HEK293 (cell line): ENCODE results near the gene KCNJ11.

Experiments used
- CTCF ChIA-PET: fragments of 350-600 bp; formaldehyde crosslinking; extraction: SDS; loops from one replicate; lab custom pipeline; 2021; ENCODE audit warnings: antibody characterized with exemption; lab: Yijun Ruan, JAX
- POLR2A ChIA-PET: fragments of 300-600 bp; formaldehyde crosslinking; extraction: SDS; loops from one replicate; lab custom pipeline; 2020; ENCODE audit warnings: antibody characterized with exemption, inconsistent platforms; lab: Yijun Ruan, JAX
- H3K27ac ChIP-seq: fragments of 200-500 bp; sonication (Bioruptor generic); 2 replicates; pipeline ENCODE4 v1.5.1; 2014; ENCODE audit warnings: low read depth, low read length, control low read depth, inconsistent platforms; ENCODE audit errors: extremely low read depth
- H3K36me3 ChIP-seq, 2 experiments: fragments of 200-500 bp in 1 of 2; sonication (Bioruptor generic) in 1 of 2; 1 replicate in 1 of 2; 2 replicates in 1 of 2; pipeline ENCODE4 v1.5.1; 2014 to 2017; ENCODE audit warnings: inconsistent platforms in 2 of 2, low read length in 2 of 2; ENCODE audit not compliant: control insufficient read depth in 2 of 2, insufficient read depth in 1 of 2
- H3K4me1 ChIP-seq: fragments of 200-500 bp; sonication (Bioruptor generic); 2 replicates; pipeline ENCODE4 v1.5.1; 2014; ENCODE audit warnings: mild to moderate bottlenecking, low read length, inconsistent platforms; ENCODE audit not compliant: control insufficient read depth, insufficient read depth
- H3K4me3 ChIP-seq: 2 replicates; pipeline ENCODE4 v1.5.1; 2011; ENCODE audit warnings: low read depth, mild to moderate bottlenecking, control low read depth, low read length, moderate library complexity
- H3K9me3 ChIP-seq: fragments of 200-500 bp; sonication (Bioruptor generic); 2 replicates; pipeline ENCODE4 v1.5.1; 2014; ENCODE audit warnings: low read depth, low read length, inconsistent platforms; ENCODE audit not compliant: control insufficient read depth, insufficient read depth
- HOXA7 ChIP-seq: sonication (generic); formaldehyde crosslinking; IDR thresholded peaks from 2 replicates; pipeline ENCODE4 v1.8.1; 2022; ENCODE audit warnings: missing genetic modification reagents, borderline replicate concordance
- KLF9 ChIP-seq: fragments of 450-650 bp; formaldehyde crosslinking; IDR thresholded peaks from 2 replicates; pipeline ENCODE4 v1.5.1; 2016; ENCODE audit warnings: missing biosample characterization, missing genetic modification characterization, low read depth
- SCRT2 ChIP-seq: fragments of 450-650 bp; formaldehyde crosslinking; IDR thresholded peaks from 2 replicates; pipeline ENCODE4 v1.5.1; 2016; ENCODE audit warnings: missing biosample characterization, missing genetic modification characterization
- SP3 ChIP-seq: fragments of 450-650 bp; formaldehyde crosslinking; IDR thresholded peaks from 2 replicates; pipeline ENCODE4 v1.5.1; 2016; ENCODE audit warnings: missing biosample characterization, missing genetic modification characterization
- ZBTB1 ChIP-seq: fragments of 450-650 bp; formaldehyde crosslinking; IDR thresholded peaks from 2 replicates; pipeline ENCODE4 v1.5.1; 2016; ENCODE audit warnings: missing biosample characterization, missing genetic modification characterization
- ZBTB17 ChIP-seq: fragments of 450-650 bp; formaldehyde crosslinking; IDR thresholded peaks from 2 replicates; pipeline ENCODE4 v1.5.1; 2016; ENCODE audit warnings: missing biosample characterization, missing genetic modification characterization
- ZFP69B ChIP-seq: fragments of 450-650 bp; formaldehyde crosslinking; IDR thresholded peaks from 2 replicates; pipeline ENCODE4 v1.5.1; 2016; ENCODE audit warnings: missing biosample characterization, missing genetic modification characterization
- ZNF112 ChIP-seq: fragments of 450-650 bp; formaldehyde crosslinking; IDR thresholded peaks from 2 replicates; pipeline ENCODE4 v1.5.0; 2017; ENCODE audit warnings: missing biosample characterization, missing genetic modification characterization
- ZNF114 ChIP-seq: fragments of 450-650 bp; formaldehyde crosslinking; IDR thresholded peaks from 2 replicates; pipeline ENCODE4 v1.5.0; 2017; ENCODE audit warnings: missing biosample characterization, missing genetic modification characterization
- ZNF394 ChIP-seq: fragments of 450-650 bp; formaldehyde crosslinking; IDR thresholded peaks from 2 replicates; pipeline ENCODE4 v1.5.1; 2016; ENCODE audit warnings: missing biosample characterization, missing genetic modification characterization, mild to moderate bottlenecking, moderate library complexity, borderline replicate concordance
- ZNF654 ChIP-seq: fragments of 450-650 bp; formaldehyde crosslinking; IDR thresholded peaks from 2 replicates; pipeline ENCODE4 v1.5.1; 2016; ENCODE audit warnings: low read depth, missing biosample characterization, missing genetic modification characterization
- ZNF664 ChIP-seq: fragments of 450-650 bp; formaldehyde crosslinking; IDR thresholded peaks from 2 replicates; pipeline ENCODE4 v1.5.1; 2016; ENCODE audit warnings: missing biosample characterization, missing genetic modification characterization
- ZNF707 ChIP-seq: fragments of 450-650 bp; formaldehyde crosslinking; IDR thresholded peaks from 2 replicates; pipeline ENCODE4 v1.5.1; 2016; ENCODE audit warnings: missing biosample characterization, missing genetic modification characterization
- ZNF768 ChIP-seq: fragments of 450-650 bp; formaldehyde crosslinking; IDR thresholded peaks from 2 replicates; pipeline ENCODE4 v1.5.1; 2018; ENCODE audit warnings: missing biosample characterization, mild to moderate bottlenecking, missing genetic modification characterization
- ZNF837 ChIP-seq: fragments of 450-650 bp; formaldehyde crosslinking; IDR thresholded peaks from 2 replicates; pipeline ENCODE4 v1.5.1; 2016; ENCODE audit warnings: missing biosample characterization, missing genetic modification characterization
- TF ChIP-seq, protein P1 (sequence below): fragments of 450-650 bp; formaldehyde crosslinking; IDR thresholded peaks from 2 replicates; pipeline ENCODE4 v1.5.1; 2016; ENCODE audit warnings: missing biosample characterization, missing genetic modification characterization
- TF ChIP-seq, protein P2 (sequence below): fragments of 450-650 bp; formaldehyde crosslinking; IDR thresholded peaks from 2 replicates; pipeline ENCODE4 v1.5.1; 2016; ENCODE audit warnings: missing biosample characterization, missing genetic modification characterization
- TF ChIP-seq, protein P3 (sequence below): IDR thresholded peaks from 2 replicates; pipeline ENCODE4 v1.6.1; 2011; ENCODE audit warnings: mild to moderate bottlenecking, low read depth, low read length, borderline replicate concordance
- TF ChIP-seq, protein P4 (sequence below): fragments of 450-650 bp; formaldehyde crosslinking; IDR thresholded peaks from 2 replicates; pipeline ENCODE4 v1.5.1; 2017; ENCODE audit warnings: missing biosample characterization, missing genetic modification characterization
- TF ChIP-seq, protein P5 (sequence below): fragments of 450-650 bp; formaldehyde crosslinking; IDR thresholded peaks from 2 replicates; pipeline ENCODE4 v1.5.1; 2017; ENCODE audit warnings: missing biosample characterization, missing genetic modification characterization

Gene KCNJ11

DNA sequence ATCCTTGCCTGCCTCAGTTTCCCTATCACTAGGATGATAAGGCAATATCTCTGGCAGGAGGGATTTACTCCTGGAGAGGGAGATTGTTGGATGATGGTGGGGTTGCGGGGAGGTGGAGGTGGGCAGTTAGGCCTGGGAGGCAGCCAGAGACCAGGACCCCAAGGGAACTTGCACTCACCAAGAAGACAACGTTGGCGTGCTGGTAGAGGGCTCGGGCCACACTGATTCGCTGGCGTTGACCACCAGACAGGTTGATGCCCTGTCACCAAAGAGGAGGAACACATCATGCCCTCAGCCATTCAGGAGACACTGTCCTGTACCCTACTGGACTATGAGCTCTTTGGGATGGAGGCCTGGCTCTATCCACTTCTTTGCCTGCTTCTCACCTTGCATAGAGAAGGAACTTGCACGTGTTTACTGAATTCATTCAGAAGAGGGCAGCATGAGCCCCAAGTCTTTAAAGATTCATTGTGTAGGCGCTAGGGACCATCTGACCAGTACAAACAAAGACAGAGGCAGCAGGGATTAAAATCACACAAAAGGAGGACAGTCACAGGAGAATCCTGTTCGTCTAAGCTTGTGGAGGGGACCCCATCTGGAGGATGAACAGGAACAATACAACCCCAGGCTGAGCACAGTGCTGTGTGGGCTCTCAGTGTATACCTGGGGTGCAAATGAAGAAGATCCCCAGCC, 24.2 kb upstream of the KCNJ11 start:
- no peaks in the 10 kb centered on the region for H3K4me1 ChIP-seq
- TF ChIP-seq, protein P1, sequence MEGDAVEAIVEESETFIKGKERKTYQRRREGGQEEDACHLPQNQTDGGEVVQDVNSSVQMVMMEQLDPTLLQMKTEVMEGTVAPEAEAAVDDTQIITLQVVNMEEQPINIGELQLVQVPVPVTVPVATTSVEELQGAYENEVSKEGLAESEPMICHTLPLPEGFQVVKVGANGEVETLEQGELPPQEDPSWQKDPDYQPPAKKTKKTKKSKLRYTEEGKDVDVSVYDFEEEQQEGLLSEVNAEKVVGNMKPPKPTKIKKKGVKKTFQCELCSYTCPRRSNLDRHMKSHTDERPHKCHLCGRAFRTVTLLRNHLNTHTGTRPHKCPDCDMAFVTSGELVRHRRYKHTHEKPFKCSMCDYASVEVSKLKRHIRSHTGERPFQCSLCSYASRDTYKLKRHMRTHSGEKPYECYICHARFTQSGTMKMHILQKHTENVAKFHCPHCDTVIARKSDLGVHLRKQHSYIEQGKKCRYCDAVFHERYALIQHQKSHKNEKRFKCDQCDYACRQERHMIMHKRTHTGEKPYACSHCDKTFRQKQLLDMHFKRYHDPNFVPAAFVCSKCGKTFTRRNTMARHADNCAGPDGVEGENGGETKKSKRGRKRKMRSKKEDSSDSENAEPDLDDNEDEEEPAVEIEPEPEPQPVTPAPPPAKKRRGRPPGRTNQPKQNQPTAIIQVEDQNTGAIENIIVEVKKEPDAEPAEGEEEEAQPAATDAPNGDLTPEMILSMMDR = no peak
- no peak for TF ChIP-seq ZBTB17 (tag by site-specific recombination)
- no peak for TF ChIP-seq ZNF837 (tag by site-specific recombination)
- TF ChIP-seq, protein P2, sequence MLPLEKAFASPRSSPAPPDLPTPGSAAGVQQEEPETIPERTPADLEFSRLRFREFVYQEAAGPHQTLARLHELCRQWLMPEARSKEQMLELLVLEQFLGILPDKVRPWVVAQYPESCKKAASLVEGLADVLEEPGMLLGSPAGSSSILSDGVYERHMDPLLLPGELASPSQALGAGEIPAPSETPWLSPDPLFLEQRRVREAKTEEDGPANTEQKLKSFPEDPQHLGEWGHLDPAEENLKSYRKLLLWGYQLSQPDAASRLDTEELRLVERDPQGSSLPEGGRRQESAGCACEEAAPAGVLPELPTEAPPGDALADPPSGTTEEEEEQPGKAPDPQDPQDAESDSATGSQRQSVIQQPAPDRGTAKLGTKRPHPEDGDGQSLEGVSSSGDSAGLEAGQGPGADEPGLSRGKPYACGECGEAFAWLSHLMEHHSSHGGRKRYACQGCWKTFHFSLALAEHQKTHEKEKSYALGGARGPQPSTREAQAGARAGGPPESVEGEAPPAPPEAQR (tag by site-specific recombination) = no peak
- TF ChIP-seq, protein P3, sequence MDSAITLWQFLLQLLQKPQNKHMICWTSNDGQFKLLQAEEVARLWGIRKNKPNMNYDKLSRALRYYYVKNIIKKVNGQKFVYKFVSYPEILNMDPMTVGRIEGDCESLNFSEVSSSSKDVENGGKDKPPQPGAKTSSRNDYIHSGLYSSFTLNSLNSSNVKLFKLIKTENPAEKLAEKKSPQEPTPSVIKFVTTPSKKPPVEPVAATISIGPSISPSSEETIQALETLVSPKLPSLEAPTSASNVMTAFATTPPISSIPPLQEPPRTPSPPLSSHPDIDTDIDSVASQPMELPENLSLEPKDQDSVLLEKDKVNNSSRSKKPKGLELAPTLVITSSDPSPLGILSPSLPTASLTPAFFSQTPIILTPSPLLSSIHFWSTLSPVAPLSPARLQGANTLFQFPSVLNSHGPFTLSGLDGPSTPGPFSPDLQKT = no peak
- no peak for TF ChIP-seq ZNF664 (tag by site-specific recombination)
- TF ChIP-seq ZNF114 (tag by site-specific recombination) = no peak
- TF ChIP-seq ZNF112 (tag by site-specific recombination) = no peak
- no peak for TF ChIP-seq ZBTB1 (tag by site-specific recombination)
- TF ChIP-seq, protein P4, sequence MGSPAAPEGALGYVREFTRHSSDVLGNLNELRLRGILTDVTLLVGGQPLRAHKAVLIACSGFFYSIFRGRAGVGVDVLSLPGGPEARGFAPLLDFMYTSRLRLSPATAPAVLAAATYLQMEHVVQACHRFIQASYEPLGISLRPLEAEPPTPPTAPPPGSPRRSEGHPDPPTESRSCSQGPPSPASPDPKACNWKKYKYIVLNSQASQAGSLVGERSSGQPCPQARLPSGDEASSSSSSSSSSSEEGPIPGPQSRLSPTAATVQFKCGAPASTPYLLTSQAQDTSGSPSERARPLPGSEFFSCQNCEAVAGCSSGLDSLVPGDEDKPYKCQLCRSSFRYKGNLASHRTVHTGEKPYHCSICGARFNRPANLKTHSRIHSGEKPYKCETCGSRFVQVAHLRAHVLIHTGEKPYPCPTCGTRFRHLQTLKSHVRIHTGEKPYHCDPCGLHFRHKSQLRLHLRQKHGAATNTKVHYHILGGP (tag by site-specific recombination) = no peak
- TF ChIP-seq SP3 (tag by site-specific recombination) = no peak
- TF ChIP-seq ZNF707 = no peak
- no peak for TF ChIP-seq ZFP69B
- TF ChIP-seq, all 188 proteins: peak for 0
- H3K9me3 ChIP-seq = no peaks in the 10 kb centered on the region
- H3K4me3 ChIP-seq = no peak overlapping the region
- ChIA-PET CTCF (interaction anchor here (0.6 to 1.0 kb wide), 4 partner anchors 35 to 116 kb away, joined by 3 to 5 read pairs (median 4); no protein-coding TSS in a partner anchor), POLR2A (no interaction called here)
- no peaks in the 10 kb centered on the region for H3K36me3 ChIP-seq
- no peak overlapping the region for H3K27ac ChIP-seq

DNA sequence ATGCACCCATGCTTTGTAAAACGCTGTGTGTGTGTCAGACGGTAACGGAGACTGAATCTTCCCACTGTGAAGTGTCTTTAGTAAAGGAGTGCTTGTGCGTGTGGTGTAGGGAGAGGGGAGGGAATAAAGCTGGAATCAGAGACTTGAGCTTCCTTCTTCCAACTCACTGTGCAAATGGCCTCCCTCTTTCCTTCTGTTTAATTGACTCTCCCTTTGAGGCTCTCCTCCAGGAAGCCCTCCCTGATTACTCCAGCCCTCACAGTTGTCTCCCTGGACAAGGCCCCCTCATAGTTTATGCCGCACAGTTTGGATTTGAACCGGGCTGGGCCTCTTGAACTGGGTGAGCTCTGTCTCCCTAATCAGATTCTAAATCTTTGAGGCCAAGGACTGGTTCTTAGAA, 23.0 kb upstream of the KCNJ11 start:
- Histone ChIP-seq H3K27ac (no peak overlapping the region), H3K9me3 (no peaks in the 10 kb centered on the region), H3K4me3 (no peak overlapping the region), H3K4me1 (no peaks in the 10 kb centered on the region), H3K36me3 (no peaks in the 10 kb centered on the region)
- no peak for TF ChIP-seq ZNF394 (tag by site-specific recombination)
- no peak for TF ChIP-seq ZNF654 (tag by site-specific recombination)
- TF ChIP-seq, protein P5, sequence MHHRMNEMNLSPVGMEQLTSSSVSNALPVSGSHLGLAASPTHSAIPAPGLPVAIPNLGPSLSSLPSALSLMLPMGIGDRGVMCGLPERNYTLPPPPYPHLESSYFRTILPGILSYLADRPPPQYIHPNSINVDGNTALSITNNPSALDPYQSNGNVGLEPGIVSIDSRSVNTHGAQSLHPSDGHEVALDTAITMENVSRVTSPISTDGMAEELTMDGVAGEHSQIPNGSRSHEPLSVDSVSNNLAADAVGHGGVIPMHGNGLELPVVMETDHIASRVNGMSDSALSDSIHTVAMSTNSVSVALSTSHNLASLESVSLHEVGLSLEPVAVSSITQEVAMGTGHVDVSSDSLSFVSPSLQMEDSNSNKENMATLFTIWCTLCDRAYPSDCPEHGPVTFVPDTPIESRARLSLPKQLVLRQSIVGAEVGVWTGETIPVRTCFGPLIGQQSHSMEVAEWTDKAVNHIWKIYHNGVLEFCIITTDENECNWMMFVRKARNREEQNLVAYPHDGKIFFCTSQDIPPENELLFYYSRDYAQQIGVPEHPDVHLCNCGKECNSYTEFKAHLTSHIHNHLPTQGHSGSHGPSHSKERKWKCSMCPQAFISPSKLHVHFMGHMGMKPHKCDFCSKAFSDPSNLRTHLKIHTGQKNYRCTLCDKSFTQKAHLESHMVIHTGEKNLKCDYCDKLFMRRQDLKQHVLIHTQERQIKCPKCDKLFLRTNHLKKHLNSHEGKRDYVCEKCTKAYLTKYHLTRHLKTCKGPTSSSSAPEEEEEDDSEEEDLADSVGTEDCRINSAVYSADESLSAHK (tag by site-specific recombination) = no peak
- no peak for TF ChIP-seq KLF9 (tag by site-specific recombination)
- no peak for TF ChIP-seq SCRT2
- no peak for TF ChIP-seq ZNF768 (tag by site-specific recombination)
- TF ChIP-seq HOXA7 = no peak
- POLR2A ChIA-PET = no interaction called here
- CTCF ChIA-PET = interaction anchor here (1.1 to 1.7 kb wide), 2 partner anchors 25 to 82 kb away, joined by 3 to 5 read pairs; no protein-coding TSS in a partner anchor
